ENCODE measurements around the gene TMEM154. TPM values are rescaled to one million over a fixed set of nuclear protein-coding genes. Genes with fewer than 3 reads are reported as not detected.

Gene TMEM154
- total RNA-seq, 4 donors from 2014 or later: 2.0 to 13.4 (median 3.3) TPM

DNA sequence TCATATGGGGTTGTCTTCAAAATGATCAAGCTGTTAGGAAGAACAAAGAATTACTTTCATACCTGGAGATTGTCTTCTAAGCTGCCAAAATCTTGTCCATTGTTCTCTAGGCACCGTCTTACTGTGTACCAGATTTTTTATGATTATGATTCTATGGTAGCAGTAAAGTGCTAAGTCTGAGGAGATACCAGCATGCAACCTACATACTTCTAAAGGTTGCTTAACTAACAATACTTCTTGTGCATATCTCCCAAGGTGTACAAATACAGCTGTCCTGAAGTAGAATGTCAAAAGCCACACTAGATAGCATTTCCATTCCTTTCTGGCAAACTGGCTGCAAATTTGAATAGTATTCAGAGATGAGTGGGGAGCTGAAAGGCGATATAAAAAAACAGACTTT lies 81.3 kb downstream of the TMEM154 start:
- no peak for TF ChIP-seq CTCF (IDR thresholded peaks at IDR 0.05)
- DNase-seq (ENCODE audit: low spot score): no peak

DNA sequence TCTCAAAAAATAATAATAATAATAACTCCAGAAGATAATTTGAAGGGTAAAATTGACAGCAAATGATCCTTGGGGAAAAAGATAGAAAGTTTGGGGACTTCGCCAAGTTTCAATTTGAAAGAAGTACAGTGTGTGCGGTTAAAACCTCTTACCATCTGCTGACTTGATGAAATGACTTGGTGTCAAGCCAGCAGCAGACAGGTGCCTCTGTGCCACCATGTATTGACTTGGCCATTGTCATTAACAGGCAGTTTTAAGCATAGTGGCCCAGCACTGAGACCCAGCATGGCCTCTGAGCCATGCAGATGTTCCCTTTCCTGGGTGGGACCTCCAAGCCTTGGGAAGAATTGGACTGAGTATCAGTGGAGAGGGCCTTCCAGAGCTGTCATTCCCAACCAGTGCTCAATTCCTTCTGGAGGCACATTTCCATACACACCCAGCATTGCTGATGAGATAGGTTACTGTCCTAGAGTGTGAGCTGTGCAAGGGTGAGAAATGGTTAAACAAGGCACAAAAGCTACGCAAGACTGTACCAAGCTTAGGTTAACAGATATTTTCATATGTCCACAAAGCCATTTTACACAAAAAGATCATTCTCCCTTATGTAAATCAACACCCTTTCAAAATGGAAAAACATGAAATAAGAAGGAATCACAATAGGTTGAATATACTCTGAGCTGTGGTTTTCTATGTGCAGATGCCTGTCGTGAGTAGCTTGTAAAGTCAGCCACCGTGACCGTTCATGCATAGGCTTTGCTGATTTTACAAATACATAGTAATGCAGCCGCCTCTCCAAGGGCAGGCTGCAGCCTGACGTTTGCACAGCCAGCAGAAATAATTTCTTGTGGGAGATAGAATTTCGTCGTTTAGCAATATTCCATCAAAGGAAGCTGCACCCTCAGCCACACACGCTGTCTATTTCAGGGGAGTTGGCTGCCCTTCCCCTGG lies 84.5 kb downstream of the TMEM154 start:
- no peak for ATAC-seq (ENCODE audit: low FRiP score)
- TF ChIP-seq CTCF (IDR thresholded peaks at IDR 0.05): no peak
- DNase-seq (ENCODE audit: low spot score): no peak

More for the DNA sequence above, 81.3 kb downstream of the TMEM154 start:
- ATAC-seq (ENCODE audit: low FRiP score): no peak

DNA sequence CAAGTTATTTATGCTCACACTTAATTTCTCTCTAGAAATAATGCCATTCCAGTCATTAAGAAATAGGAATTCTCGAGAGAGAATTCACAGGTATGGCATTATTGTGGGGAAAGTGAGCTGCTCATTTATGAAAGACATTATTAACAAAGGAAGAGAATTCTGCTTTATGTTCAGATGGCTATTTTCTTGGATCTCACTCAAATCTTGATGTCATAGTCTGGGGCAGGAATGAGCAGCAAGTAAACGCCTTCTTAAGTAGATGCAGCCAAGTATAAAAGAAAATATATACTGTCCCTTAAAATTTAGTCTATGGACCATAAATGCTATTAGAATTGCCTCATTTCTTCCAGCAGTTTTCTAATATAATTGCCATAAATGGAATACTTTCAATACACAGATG lies 85.7 kb downstream of the TMEM154 start:
- DNase-seq (ENCODE audit: low spot score) (no peak), ATAC-seq (ENCODE audit: low FRiP score) (no peak)
- no peak for TF ChIP-seq CTCF (IDR thresholded peaks at IDR 0.05)

DNA sequence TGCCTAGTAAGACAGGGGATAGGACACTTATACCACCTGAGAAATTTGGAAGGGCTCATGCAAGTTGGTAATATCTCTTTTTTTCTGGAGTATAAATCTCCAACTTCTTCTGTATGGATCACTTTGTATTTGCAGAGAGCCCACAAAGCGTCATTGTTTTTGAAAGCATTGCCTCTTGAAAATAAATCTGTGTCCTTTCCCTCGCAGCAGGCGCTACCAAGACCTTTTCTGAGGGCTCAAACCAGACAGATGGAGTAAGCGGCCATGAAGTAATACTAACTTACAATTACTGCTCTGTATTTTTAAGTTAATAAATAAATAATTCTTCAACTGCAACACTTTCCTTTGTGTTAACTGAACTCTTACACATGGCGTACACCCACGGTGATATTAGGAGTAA lies 87.9 kb downstream of the TMEM154 start:
- TF ChIP-seq CTCF (IDR thresholded peaks at IDR 0.05): no peak
- no peak for DNase-seq (ENCODE audit: low spot score)
- ATAC-seq (ENCODE audit: low FRiP score): no peak

- ATAC-seq (ENCODE audit: low FRiP score) (no peak), DNase-seq (ENCODE audit: low spot score) (no peak)
- no peak for TF ChIP-seq CTCF (IDR thresholded peaks at IDR 0.05)
Measured at GRCh38 chr4:152591396-152591795, 88.4 kb downstream of the TMEM154 start.

GRCh38 chr4:152590179-152591031 lies 89.4 kb downstream of the TMEM154 start:
- ATAC-seq (ENCODE audit: low FRiP score) (peak; percentile 78), DNase-seq (ENCODE audit: low spot score) (no peak)
- TF ChIP-seq CTCF (IDR thresholded peaks at IDR 0.05): no peak

Data from omental fat pad (tissue), 4 donors.